B cell (primary cell): ENCODE measurements around the gene KIF26B. TPM values are rescaled to one million over a fixed set of nuclear protein-coding genes. Genes with fewer than 3 reads are reported as not detected.

Experiments
- ATAC-seq: fragments of 200-7000 bp; cut with Tn5 transposase; one replicate; pipeline ENCODE4 v1.10.0; 2021; ENCODE audit warnings: low read depth, mild to moderate bottlenecking, moderate number of reproducible peaks, moderate library complexity
- CTCF ChIA-PET: fragments of 350-600 bp; sonication (Branson Sonifier 250); formaldehyde crosslinking; loops from one replicate; lab custom pipeline; 2021; ENCODE audit warnings: antibody characterized with exemption, inconsistent platforms; lab: Charles Lee
- POLR2A ChIA-PET: fragments of 350-600 bp; sonication (Branson Sonifier 250); formaldehyde crosslinking; loops from one replicate; lab custom pipeline; 2021; ENCODE audit warnings: antibody characterized with exemption; lab: Charles Lee
- DNase-seq: peaks from one replicate; pipeline ENCODE4 v3.0.0; 2013
- H2AFZ ChIP-seq: 2 replicates; pipeline ENCODE4 v1.6.1; 2012; ENCODE audit warnings: mild to moderate bottlenecking, low read depth, low read length; ENCODE audit not compliant: insufficient read depth, poor library complexity, severe bottlenecking
- H3K27ac ChIP-seq, 2 donors: 1 replicate in 1 of 2; 2 replicates in 1 of 2; pipeline ENCODE4 v1.5.1; 2012 to 2013; ENCODE audit warnings: low read length in 2 of 2, mild to moderate bottlenecking in 2 of 2, moderate library complexity in 1 of 2
- H3K27me3 ChIP-seq, 4 experiments: fragments of 200-600 bp in 1 of 4; sonication (generic) in 1 of 4; replicated peaks in 1 of 4; 1 replicate in 2 of 4; 2 replicates in 2 of 4; pipeline versions ENCODE4 v1.6.1 to v1.7.0; 2013 to 2016; ENCODE audit warnings: low read length in 3 of 4, mild to moderate bottlenecking in 2 of 4, mixed read lengths in 1 of 4, moderate library complexity in 1 of 4; ENCODE audit not compliant: insufficient read depth in 4 of 4, control insufficient read depth in 3 of 4; ENCODE audit errors: control extremely low read depth in 1 of 4
- H3K36me3 ChIP-seq, 2 experiments: replicated peaks in 1 of 2; 1 replicate in 1 of 2; 2 replicates in 1 of 2; pipeline versions ENCODE4 v1.6.1 to v1.7.1; 2013; ENCODE audit warnings: low read length in 1 of 2; ENCODE audit not compliant: insufficient read depth in 2 of 2, control insufficient read depth in 1 of 2; ENCODE audit errors: control extremely low read depth in 1 of 2, extremely low read depth in 1 of 2
- H3K4me1 ChIP-seq, 2 donors: fragments of 200-600 bp in 1 of 2; sonication (generic) in 1 of 2; 1 replicate in 1 of 2; 2 replicates in 1 of 2; pipeline versions ENCODE4 v1.5.1 to v1.6.1; 2013 to 2017; ENCODE audit warnings: low read length in 2 of 2; ENCODE audit not compliant: control insufficient read depth in 2 of 2, insufficient read depth in 2 of 2
- H3K4me2 ChIP-seq: replicated peaks from 2 replicates; pipeline ENCODE3; 2012; ENCODE audit warnings: mild to moderate bottlenecking, low read depth, low read length; ENCODE audit not compliant: poor library complexity, severe bottlenecking
- H3K4me3 ChIP-seq, 5 experiments: fragments of 200-600 bp in 1 of 5; sonication (generic) in 1 of 5; 1 replicate in 3 of 5; 2 replicates in 2 of 5; pipeline versions ENCODE4 v1.5.1 to v1.7.0; 2011 to 2016; ENCODE audit warnings: low read length in 4 of 5, mild to moderate bottlenecking in 4 of 5, low read depth in 2 of 5, control low read depth in 1 of 5, moderate library complexity in 1 of 5; ENCODE audit not compliant: insufficient read depth in 1 of 5; ENCODE audit errors: control extremely low read depth in 1 of 5, extremely low read depth in 1 of 5
- H3K79me2 ChIP-seq: fragments of 200-600 bp; sonication (generic); one replicate; pipeline ENCODE4 v1.6.0; 2016; ENCODE audit warnings: low read length; ENCODE audit not compliant: control insufficient read depth, insufficient read depth
- H3K9ac ChIP-seq: fragments of 200-600 bp; sonication (generic); 2 replicates; pipeline ENCODE4 v1.6.1; 2017; ENCODE audit warnings: mild to moderate bottlenecking, low read length, moderate library complexity
- H3K9me3 ChIP-seq, 3 donors: one replicate each; pipeline versions ENCODE4 v1.6.1 to v1.7.1; 2013; ENCODE audit warnings: low read length in 2 of 3; ENCODE audit not compliant: control insufficient read depth in 2 of 3, insufficient read depth in 1 of 3; ENCODE audit errors: control extremely low read depth in 1 of 3
- H4K20me1 ChIP-seq: 2 replicates; pipeline ENCODE4 v1.6.0; 2012; ENCODE audit warnings: mild to moderate bottlenecking, low read length; ENCODE audit not compliant: insufficient read depth, control insufficient read depth, poor library complexity, severe bottlenecking
- H3K27ac Mint-ChIP-seq: one replicate; pipeline ENCODE4 v1.8.0; 2021; ENCODE audit warnings: mixed read lengths
- H3K27me3 Mint-ChIP-seq: one replicate; pipeline ENCODE4 v1.8.0; 2021; ENCODE audit warnings: mixed read lengths
- H3K4me1 Mint-ChIP-seq: one replicate; pipeline ENCODE4 v1.8.0; 2021; ENCODE audit warnings: mixed read lengths
- H3K4me3 Mint-ChIP-seq: one replicate; pipeline ENCODE4 v1.8.0; 2021; ENCODE audit warnings: mixed read lengths
- H3K9me3 Mint-ChIP-seq: one replicate; pipeline ENCODE4 v1.8.0; 2022; ENCODE audit warnings: mixed read lengths; ENCODE audit not compliant: insufficient read depth
- EZH2 ChIP-seq: IDR thresholded peaks from 2 replicates; pipeline ENCODE4 v1.6.1; 2012; ENCODE audit warnings: borderline replicate concordance, low read depth, mild to moderate bottlenecking, moderate library complexity, low read length; ENCODE audit not compliant: insufficient read depth, poor library complexity, severe bottlenecking
- WGBS: methylation state at CpG from one replicate; pipeline ENCODE4 v1.1.5; 2013; ENCODE audit warnings: missing lambda C conversion rate; ENCODE audit not compliant: insufficient coverage; 5-methylcytosine and 5-hydroxymethylcytosine counted together
- intact Hi-C: fragments of 100-400 bp; cut with micrococcal nuclease; formaldehyde crosslinking; loops from one replicate; pipeline ENCODE4 v1.10.0; 2022
- polyA plus RNA-seq: library from polyadenylated mRNA; depleted of rRNA; stranded (reverse); fragments of >200 nt; gene quantifications from 2 replicates; pipeline ENCODE4 v1.2.3, GENCODE V29; 2012
- total RNA-seq, 2 donors: library from RNA; stranded (reverse); fragments of 120-200 nt in 1 of 2; gene quantifications; 1 replicate in 1 of 2; 2 replicates in 1 of 2; pipeline versions ENCODE4 v1.2.3 to v1.2.4, GENCODE V29; 2013 to 2022
- TF ChIP-seq, protein P1 (sequence below): fragments of 200-600 bp; IDR thresholded peaks from one replicate; pipeline ENCODE4 v1.8.0; 2022; ENCODE audit warnings: antibody characterized with exemption, mild to moderate bottlenecking

Gene KIF26B
- total and polyA plus RNA-seq, 2 donors (not counting 1 experiment from before 2014, with no cell fraction given): 0.62 TPM; not detected in 1

DNA sequence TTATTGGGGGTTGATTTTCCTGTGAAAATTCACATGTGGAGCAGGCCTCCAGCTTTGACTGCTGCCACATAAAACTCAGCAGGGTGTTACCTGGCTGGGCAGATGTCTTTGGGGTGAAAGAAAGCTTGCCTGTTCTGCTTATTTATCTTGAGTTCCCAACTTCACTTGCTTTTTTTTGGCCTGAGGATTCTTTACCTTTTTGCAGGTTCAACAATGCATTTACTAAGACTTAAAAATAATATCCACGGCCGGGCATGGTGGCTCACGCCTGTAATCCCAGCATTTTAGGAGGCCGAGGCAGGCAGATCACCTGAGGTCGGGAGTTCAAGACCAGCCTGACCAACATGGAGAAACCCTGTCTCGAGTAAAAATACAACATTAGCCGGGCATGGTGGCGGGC is 509.1 kb downstream of the KIF26B start:
- no peak overlapping the region for H3K9ac ChIP-seq
- DNase-seq (no peak), ATAC-seq (no peak)
- ChIA-PET POLR2A (no interaction called here), CTCF (no interaction called here)
- no peak overlapping the region for H3K4me3 ChIP-seq
- Mint-ChIP-seq H3K27me3 (no peaks in the 10 kb centered on the region), H3K27ac (no peak overlapping the region), H3K4me3 (no peak overlapping the region), H3K9me3 (no peaks in the 10 kb centered on the region), H3K4me1 (no peaks in the 10 kb centered on the region)
- intact Hi-C loops: no loop called here
- no peak for TF ChIP-seq EZH2
- TF ChIP-seq, protein P1, sequence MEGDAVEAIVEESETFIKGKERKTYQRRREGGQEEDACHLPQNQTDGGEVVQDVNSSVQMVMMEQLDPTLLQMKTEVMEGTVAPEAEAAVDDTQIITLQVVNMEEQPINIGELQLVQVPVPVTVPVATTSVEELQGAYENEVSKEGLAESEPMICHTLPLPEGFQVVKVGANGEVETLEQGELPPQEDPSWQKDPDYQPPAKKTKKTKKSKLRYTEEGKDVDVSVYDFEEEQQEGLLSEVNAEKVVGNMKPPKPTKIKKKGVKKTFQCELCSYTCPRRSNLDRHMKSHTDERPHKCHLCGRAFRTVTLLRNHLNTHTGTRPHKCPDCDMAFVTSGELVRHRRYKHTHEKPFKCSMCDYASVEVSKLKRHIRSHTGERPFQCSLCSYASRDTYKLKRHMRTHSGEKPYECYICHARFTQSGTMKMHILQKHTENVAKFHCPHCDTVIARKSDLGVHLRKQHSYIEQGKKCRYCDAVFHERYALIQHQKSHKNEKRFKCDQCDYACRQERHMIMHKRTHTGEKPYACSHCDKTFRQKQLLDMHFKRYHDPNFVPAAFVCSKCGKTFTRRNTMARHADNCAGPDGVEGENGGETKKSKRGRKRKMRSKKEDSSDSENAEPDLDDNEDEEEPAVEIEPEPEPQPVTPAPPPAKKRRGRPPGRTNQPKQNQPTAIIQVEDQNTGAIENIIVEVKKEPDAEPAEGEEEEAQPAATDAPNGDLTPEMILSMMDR: no peak
- H4K20me1 ChIP-seq: no peaks in the 10 kb centered on the region
- 95% methylated on average over 4 of the region's 8 CpGs for WGBS
- H3K4me1 ChIP-seq: no peaks in the 10 kb centered on the region
- H3K27me3 ChIP-seq: no peaks in the 10 kb centered on the region
- no peak overlapping the region for H3K27ac ChIP-seq
- no peaks in the 10 kb centered on the region for H3K9me3 ChIP-seq
- H3K79me2 ChIP-seq: no peaks in the 10 kb centered on the region
- H3K36me3 ChIP-seq: no peaks in the 10 kb centered on the region
- H2AFZ ChIP-seq: no peak overlapping the region
- no peak overlapping the region for H3K4me2 ChIP-seq

DNA sequence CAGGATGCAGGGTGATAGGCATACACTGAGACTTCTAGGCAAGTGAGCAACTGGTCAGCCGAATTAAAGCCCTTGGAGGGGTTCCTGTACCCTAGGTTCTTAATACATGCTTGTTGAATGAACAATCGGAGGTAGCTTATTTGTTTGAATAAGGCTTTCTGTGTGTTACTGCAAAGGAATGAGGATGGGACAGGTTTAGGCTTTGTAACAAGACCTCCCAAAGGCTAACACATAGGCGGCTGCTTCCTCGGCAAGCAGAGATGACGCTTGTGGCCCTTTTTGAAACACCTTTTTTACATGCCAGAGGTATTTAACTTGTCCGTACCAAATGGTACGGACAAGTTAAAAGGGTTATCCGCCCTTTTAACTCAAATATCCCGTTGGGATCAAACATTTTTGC is 511.6 kb downstream of the KIF26B start:
- no peak for DNase-seq
- H3K27me3 ChIP-seq: no peaks in the 10 kb centered on the region
- ATAC-seq: no peak
- Mint-ChIP-seq H3K27ac (no peak overlapping the region), H3K9me3 (no peaks in the 10 kb centered on the region), H3K4me1 (peaks cover 5% of the 10 kb centered on the region), H3K27me3 (no peaks in the 10 kb centered on the region), H3K4me3 (no peak overlapping the region)
- H3K79me2 ChIP-seq: no peaks in the 10 kb centered on the region
- no peak overlapping the region for H2AFZ ChIP-seq
- no peak overlapping the region for H3K27ac ChIP-seq
- no peaks in the 10 kb centered on the region for H3K9me3 ChIP-seq
- no peaks in the 10 kb centered on the region for H3K36me3 ChIP-seq
- CTCF ChIA-PET: no interaction called here
- no peak for TF ChIP-seq EZH2
- TF ChIP-seq, protein P1: no peak
- H3K4me1 ChIP-seq: no peaks in the 10 kb centered on the region
- H3K9ac ChIP-seq: no peak overlapping the region
- no peaks in the 10 kb centered on the region for H4K20me1 ChIP-seq
- H3K4me3 ChIP-seq: no peak overlapping the region
- H3K4me2 ChIP-seq: no peak overlapping the region
- WGBS: 96% methylated on average over 7 of the region's 9 CpGs
- POLR2A ChIA-PET: no interaction called here
- intact Hi-C loops: no loop called here
